Osteocyte (in vitro differentiated cells): Measurements from ENCODE around the gene PLPPR5. TPM values are rescaled to one million over a fixed set of nuclear protein-coding genes. Genes with fewer than 3 reads are reported as not detected.

ENCODE experiments used
- DNase-seq: peaks from one replicate; pipeline ENCODE4 v3.0.0; 2021; ENCODE audit warnings: mixed read lengths; ENCODE audit not compliant: unreplicated experiment; ENCODE audit errors: extremely low spot score
- H3K27ac Mint-ChIP-seq: one replicate; pipeline ENCODE4 v1.8.0; 2021; ENCODE audit warnings: mild to moderate bottlenecking, mixed read lengths; ENCODE audit not compliant: unreplicated experiment
- H3K27me3 Mint-ChIP-seq: one replicate; pipeline ENCODE4 v1.8.0; 2021; ENCODE audit warnings: mixed read lengths; ENCODE audit not compliant: unreplicated experiment
- H3K36me3 Mint-ChIP-seq: one replicate; pipeline ENCODE4 v1.8.0; 2021; ENCODE audit warnings: mixed read lengths; ENCODE audit not compliant: unreplicated experiment
- H3K4me1 Mint-ChIP-seq: one replicate; pipeline ENCODE4 v1.8.0; 2021; ENCODE audit warnings: mixed read lengths; ENCODE audit not compliant: unreplicated experiment
- H3K4me3 Mint-ChIP-seq: one replicate; pipeline ENCODE4 v1.8.0; 2021; ENCODE audit warnings: mild to moderate bottlenecking, moderate library complexity, mixed read lengths; ENCODE audit not compliant: unreplicated experiment
- H3K9me3 Mint-ChIP-seq: one replicate; pipeline ENCODE4 v1.8.0; 2021; ENCODE audit warnings: mixed read lengths; ENCODE audit not compliant: unreplicated experiment
- CTCF ChIP-seq: fragments of 200-600 bp; sonication (generic); IDR thresholded peaks from 2 replicates; pipeline ENCODE4 v1.5.0; 2021; ENCODE audit warnings: antibody characterized with exemption, mild to moderate bottlenecking, moderate library complexity
- total RNA-seq: library from RNA; stranded (reverse); gene quantifications from 2 replicates; pipeline ENCODE4 v1.2.1, GENCODE V29; 2021

PLPPR5 gene
- total RNA-seq, 1 donor from 2014 or later: not detected

DNA sequence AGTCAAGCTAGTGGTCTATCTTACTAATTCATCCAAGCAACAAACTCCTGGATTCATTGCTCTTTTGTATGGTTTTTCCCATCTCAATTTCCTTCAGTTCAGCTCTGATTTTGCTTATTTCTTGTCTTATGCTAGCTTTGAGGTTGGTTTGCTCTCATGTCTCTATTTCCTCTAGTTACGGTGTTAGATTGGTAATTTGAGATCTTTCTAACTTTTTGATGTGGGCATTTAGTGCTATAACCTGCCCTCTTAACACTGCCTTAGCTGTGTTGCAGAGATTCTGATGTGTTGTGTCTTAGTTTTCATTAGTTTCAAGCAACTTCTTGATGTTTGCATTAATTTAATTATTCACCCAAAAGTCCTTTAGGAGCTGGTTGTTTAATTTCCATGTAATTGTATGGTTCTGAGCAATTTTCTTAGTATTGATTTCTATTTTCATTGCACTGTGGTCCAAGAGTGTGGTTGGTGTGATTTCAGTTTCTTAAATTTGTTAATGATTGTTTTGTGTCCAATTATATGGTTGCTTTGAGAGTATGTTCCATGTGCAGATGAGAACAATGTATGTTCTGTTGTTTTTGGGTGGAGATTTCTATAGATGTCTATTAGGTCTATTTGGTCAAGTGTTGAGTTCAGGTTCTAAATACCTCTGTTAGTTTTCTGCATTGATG lies 154.6 kb downstream of the PLPPR5 start:
- H3K27ac Mint-ChIP-seq: no peak overlapping the region
- H3K27me3 Mint-ChIP-seq: peaks cover 13% of the 10 kb centered on the region
- H3K9me3 Mint-ChIP-seq: no peaks in the 10 kb centered on the region
- no peak overlapping the region for H3K4me3 Mint-ChIP-seq
- H3K4me1 Mint-ChIP-seq: no peaks in the 10 kb centered on the region
- TF ChIP-seq CTCF: no peak
- H3K36me3 Mint-ChIP-seq: no peaks in the 10 kb centered on the region
- DNase-seq: no peak

- Mint-ChIP-seq H3K9me3 (no peaks in the 10 kb centered on the region), H3K27me3 (peaks cover 24% of the 10 kb centered on the region), H3K27ac (no peak overlapping the region), H3K4me1 (no peaks in the 10 kb centered on the region), H3K4me3 (no peak overlapping the region), H3K36me3 (no peaks in the 10 kb centered on the region)
- TF ChIP-seq CTCF: no peak
- no peak for DNase-seq
Observed at GRCh38 chr1:98842241-98842640, 162.4 kb downstream of the PLPPR5 start.
